ENCODE data around the gene TTC33. TPM values are rescaled to one million over a fixed set of nuclear protein-coding genes. Genes with fewer than 3 reads are reported as not detected.
A peak's percentile ranks its signal among the peaks of the same experiment; 100 is the strongest.

TTC33 gene
- total RNA-seq, 1 donor from 2014 or later, result 9.7 TPM

DNA sequence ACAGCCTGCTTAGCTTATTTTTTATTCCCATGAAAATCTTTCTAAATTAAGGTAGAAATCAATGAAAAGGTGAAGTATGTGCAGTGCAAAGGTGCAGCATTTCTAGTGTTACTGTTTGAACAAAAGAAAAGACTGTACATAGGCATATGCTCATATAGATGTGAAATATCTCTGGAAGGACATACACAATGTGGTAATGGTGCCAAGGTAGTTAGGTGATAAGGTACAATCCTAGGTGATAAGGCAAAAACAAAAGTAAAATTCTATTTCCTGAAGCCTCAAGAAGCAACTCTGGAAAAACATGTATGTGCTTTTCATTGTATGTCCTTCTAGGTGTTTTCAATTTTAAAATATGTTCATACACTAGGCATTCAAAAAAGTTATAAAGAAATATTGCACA is 215.5 kb downstream of the TTC33 start:
- DNase-seq (ENCODE audit: low read depth) (no peak), FAIRE-seq (no peak)
- TF ChIP-seq, protein P1, sequence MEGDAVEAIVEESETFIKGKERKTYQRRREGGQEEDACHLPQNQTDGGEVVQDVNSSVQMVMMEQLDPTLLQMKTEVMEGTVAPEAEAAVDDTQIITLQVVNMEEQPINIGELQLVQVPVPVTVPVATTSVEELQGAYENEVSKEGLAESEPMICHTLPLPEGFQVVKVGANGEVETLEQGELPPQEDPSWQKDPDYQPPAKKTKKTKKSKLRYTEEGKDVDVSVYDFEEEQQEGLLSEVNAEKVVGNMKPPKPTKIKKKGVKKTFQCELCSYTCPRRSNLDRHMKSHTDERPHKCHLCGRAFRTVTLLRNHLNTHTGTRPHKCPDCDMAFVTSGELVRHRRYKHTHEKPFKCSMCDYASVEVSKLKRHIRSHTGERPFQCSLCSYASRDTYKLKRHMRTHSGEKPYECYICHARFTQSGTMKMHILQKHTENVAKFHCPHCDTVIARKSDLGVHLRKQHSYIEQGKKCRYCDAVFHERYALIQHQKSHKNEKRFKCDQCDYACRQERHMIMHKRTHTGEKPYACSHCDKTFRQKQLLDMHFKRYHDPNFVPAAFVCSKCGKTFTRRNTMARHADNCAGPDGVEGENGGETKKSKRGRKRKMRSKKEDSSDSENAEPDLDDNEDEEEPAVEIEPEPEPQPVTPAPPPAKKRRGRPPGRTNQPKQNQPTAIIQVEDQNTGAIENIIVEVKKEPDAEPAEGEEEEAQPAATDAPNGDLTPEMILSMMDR (IDR thresholded peaks at IDR 0.05; ENCODE audit: insufficient read depth, low read length, severe bottlenecking), result no peak
- H3K36me3 ChIP-seq (ENCODE audit: control insufficient read depth, insufficient read depth, low read length), result no peaks in the 10 kb centered on the region
- no peak overlapping the region for H3K4me3 ChIP-seq (ENCODE audit: low read depth, low read length)
- no peaks in the 10 kb centered on the region for H3K27me3 ChIP-seq (ENCODE audit: control insufficient read depth, insufficient read depth, low read length)

DNA sequence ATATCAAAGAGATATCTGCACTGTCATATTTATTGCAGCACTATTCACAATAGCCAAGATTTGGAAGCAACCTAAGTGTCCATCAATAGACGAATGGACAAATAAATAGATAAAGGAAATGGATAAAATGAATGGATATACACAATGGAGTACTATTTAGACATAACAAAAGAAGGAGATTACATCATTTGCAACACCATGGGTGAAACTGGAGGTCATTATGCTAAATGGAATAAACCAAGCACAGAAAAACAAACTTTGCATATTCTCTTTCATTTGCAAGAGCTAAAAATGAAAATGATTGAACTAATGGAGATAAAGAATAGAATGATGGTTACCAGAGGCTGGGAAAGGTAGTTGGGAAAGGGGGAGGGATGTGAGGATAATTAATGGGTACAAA is 231.1 kb downstream of the TTC33 start:
- FAIRE-seq, result no peak
- DNase-seq (ENCODE audit: low read depth), result no peak
- no peak overlapping the region for H3K4me3 ChIP-seq (ENCODE audit: low read depth, low read length)
- TF ChIP-seq, protein P1 (IDR thresholded peaks at IDR 0.05; ENCODE audit: insufficient read depth, low read length, severe bottlenecking), result no peak
- H3K27me3 ChIP-seq (ENCODE audit: control insufficient read depth, insufficient read depth, low read length), result no peaks in the 10 kb centered on the region
- no peaks in the 10 kb centered on the region for H3K36me3 ChIP-seq (ENCODE audit: control insufficient read depth, insufficient read depth, low read length)

DNA sequence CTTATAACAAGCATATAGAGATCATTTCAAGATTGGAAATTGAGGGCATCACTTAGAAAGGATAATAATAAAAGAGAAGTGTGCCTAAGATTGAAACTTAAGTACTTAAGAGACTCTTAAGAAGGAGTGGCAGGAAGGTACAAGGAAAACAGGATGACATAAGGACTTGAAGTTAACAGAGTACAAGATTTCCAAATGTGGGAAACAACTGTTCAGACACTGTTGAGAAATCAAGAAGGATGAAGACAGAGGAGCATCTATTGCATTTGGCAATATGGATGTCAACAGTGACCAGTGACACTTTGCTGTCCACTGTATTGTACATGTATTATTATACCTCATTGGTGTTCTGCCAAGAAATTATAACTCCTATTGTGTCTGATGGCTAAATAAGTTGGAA is 233.8 kb downstream of the TTC33 start:
- TF ChIP-seq, protein P1 (IDR thresholded peaks at IDR 0.05; ENCODE audit: insufficient read depth, low read length, severe bottlenecking), result no peak
- H3K27me3 ChIP-seq (ENCODE audit: control insufficient read depth, insufficient read depth, low read length), result no peaks in the 10 kb centered on the region
- H3K36me3 ChIP-seq (ENCODE audit: control insufficient read depth, insufficient read depth, low read length), result no peaks in the 10 kb centered on the region
- DNase-seq (ENCODE audit: low read depth), result peak; percentile 11
- FAIRE-seq, result no peak
- no peak overlapping the region for H3K4me3 ChIP-seq (ENCODE audit: low read depth, low read length)

DNA sequence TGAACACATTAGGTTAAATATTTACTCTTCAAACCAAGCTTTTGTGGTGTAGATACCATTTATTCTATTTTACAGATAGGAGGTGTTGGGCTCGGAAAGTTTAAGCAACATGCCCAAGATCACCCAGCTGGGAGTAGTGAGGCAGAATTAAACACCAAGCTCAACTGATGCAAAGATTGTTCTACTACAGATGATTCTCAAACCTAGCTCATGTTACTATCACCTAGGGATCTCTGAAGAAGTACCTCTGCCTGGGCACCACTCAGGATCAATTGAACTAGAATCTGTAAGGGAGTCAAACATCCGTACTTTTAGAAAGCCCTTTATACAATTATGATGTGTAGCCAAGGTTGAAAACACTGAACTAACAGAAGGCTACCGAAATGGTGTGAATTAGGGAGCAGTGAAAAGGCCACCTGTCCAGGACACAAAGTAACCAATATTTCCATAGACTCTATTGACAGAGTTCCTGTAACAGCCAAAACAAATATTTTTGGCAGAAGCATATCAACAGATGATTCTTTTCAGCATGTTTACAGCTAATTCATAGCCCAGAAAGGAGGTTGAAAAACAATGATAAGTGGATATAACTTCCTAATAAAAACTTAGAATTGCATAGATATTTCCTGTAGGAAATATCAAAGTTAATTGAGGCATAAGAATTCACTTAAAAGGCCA is 234.5 kb downstream of the TTC33 start:
- no peaks in the 10 kb centered on the region for H3K27me3 ChIP-seq (ENCODE audit: control insufficient read depth, insufficient read depth, low read length)
- H3K36me3 ChIP-seq (ENCODE audit: control insufficient read depth, insufficient read depth, low read length), result no peaks in the 10 kb centered on the region
- FAIRE-seq, result no peak
- no peak for DNase-seq (ENCODE audit: low read depth)
- TF ChIP-seq, protein P1 (IDR thresholded peaks at IDR 0.05; ENCODE audit: insufficient read depth, low read length, severe bottlenecking), result no peak
- H3K4me3 ChIP-seq (ENCODE audit: low read depth, low read length), result no peak overlapping the region

DNA sequence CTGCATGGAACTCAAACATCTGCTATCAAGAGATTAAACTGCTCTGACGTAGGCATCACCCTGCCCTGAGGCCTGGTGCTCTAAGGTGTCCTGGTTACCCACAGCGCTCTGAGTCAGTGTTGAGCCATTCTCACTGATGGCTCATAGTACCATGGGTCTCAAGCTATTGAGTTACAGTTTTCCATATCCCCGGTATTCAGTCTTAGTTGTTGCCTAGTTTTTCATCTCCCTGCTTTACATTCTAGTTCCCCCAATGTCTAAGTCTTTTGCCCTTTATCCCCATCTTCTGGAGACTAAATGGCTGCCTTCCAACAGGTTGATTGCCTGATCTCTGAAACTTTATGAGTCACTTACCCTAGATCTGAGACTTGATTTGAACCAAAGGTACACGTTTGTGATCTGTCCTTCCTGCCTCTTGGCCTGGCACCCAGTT is 237.3 kb downstream of the TTC33 start:
- H3K27me3 ChIP-seq (ENCODE audit: control insufficient read depth, insufficient read depth, low read length), result no peaks in the 10 kb centered on the region
- H3K36me3 ChIP-seq (ENCODE audit: control insufficient read depth, insufficient read depth, low read length), result no peaks in the 10 kb centered on the region
- TF ChIP-seq, protein P1 (IDR thresholded peaks at IDR 0.05; ENCODE audit: insufficient read depth, low read length, severe bottlenecking), result no peak
- DNase-seq (ENCODE audit: low read depth) (peak; percentile 99), FAIRE-seq (peak; percentile 98)
- H3K4me3 ChIP-seq (ENCODE audit: low read depth, low read length), result no peak overlapping the region

DNA sequence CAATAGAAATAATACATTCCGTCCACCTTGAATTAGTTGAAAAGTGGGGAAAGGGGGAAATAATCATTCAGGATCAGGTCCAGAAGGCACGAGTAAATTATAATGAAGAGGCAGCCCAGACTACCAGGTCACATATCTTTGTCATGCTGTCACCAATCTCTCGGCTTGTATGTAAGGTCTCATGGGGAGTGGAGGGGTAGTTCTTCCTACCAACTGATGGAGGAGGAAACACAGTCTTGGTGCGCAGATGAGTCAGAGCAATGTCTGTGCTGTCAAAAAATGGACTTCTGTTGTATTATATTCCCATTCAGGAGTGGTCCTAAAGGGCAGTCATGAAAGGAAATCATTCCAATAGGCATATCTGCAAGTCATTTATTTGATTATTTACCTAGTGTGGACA is 240.3 kb downstream of the TTC33 start:
- no peak for DNase-seq (ENCODE audit: low read depth)
- FAIRE-seq, result no peak
- H3K4me3 ChIP-seq (ENCODE audit: low read depth, low read length), result no peak overlapping the region
- no peaks in the 10 kb centered on the region for H3K27me3 ChIP-seq (ENCODE audit: control insufficient read depth, insufficient read depth, low read length)
- no peaks in the 10 kb centered on the region for H3K36me3 ChIP-seq (ENCODE audit: control insufficient read depth, insufficient read depth, low read length)
- TF ChIP-seq, protein P1 (IDR thresholded peaks at IDR 0.05; ENCODE audit: insufficient read depth, low read length, severe bottlenecking), result no peak

Measured in bronchial epithelial cell (primary cell).